Loucy (cell line): ENCODE results near the gene CAMTA1.

Experiments used
- H2AFZ ChIP-seq: fragments of 200-600 bp; sonication (generic); 2 replicates; pipeline ENCODE4 v1.6.0; 2016; ENCODE audit warnings: antibody characterized with exemption, mild to moderate bottlenecking, low read length, moderate library complexity
- H3F3A ChIP-seq: fragments of 200-600 bp; 2 replicates; pipeline ENCODE4 v1.6.0; 2016; ENCODE audit warnings: antibody characterized with exemption, low read depth, mild to moderate bottlenecking
- H3K27me3 ChIP-seq: fragments of 200-600 bp; sonication (generic); 2 replicates; pipeline ENCODE4 v1.6.1; 2014; ENCODE audit warnings: low read length, mild to moderate bottlenecking; ENCODE audit not compliant: insufficient read depth, poor library complexity, severe bottlenecking
- H3K36me3 ChIP-seq: fragments of 200-600 bp; sonication (generic); 2 replicates; pipeline ENCODE4 v1.6.1; 2016; ENCODE audit warnings: low read length; ENCODE audit not compliant: insufficient read depth
- H3K4me1 ChIP-seq: fragments of 200-600 bp; sonication (generic); 2 replicates; pipeline ENCODE4 v1.5.1; 2014; ENCODE audit warnings: low read length, mild to moderate bottlenecking; ENCODE audit not compliant: insufficient read depth, poor library complexity, severe bottlenecking
- H3K4me2 ChIP-seq: fragments of 200-600 bp; sonication (generic); 2 replicates; pipeline ENCODE4 v1.6.0; 2014; ENCODE audit warnings: antibody characterized with exemption, low read length, low read depth, mild to moderate bottlenecking; ENCODE audit not compliant: poor library complexity, severe bottlenecking
- H3K4me3 ChIP-seq: fragments of 200-600 bp; sonication (generic); 2 replicates; pipeline ENCODE4 v1.5.1; 2014; ENCODE audit warnings: low read length, mild to moderate bottlenecking, mixed read lengths; ENCODE audit not compliant: poor library complexity, severe bottlenecking
- H3K79me2 ChIP-seq: fragments of 200-600 bp; sonication (generic); 2 replicates; pipeline ENCODE4 v1.6.1; 2014; ENCODE audit warnings: low read length; ENCODE audit not compliant: insufficient read depth
- H3K9ac ChIP-seq: fragments of 200-600 bp; sonication (generic); 2 replicates; pipeline ENCODE4 v1.6.0; 2014; ENCODE audit warnings: mild to moderate bottlenecking, low read depth, low read length, moderate library complexity; ENCODE audit not compliant: poor library complexity, severe bottlenecking
- H3K9me2 ChIP-seq: fragments of 200-600 bp; sonication (generic); replicated peaks from 2 replicates; pipeline ENCODE4 v1.6.1; 2016; ENCODE audit warnings: low read depth, low read length, mixed read lengths
- H3K9me3 ChIP-seq: fragments of 200-600 bp; sonication (generic); 2 replicates; pipeline ENCODE4 v1.6.1; 2014; ENCODE audit warnings: mild to moderate bottlenecking, antibody characterized with exemption, low read length, low read depth; ENCODE audit not compliant: insufficient read depth
- H4K20me1 ChIP-seq: fragments of 200-600 bp; sonication (generic); 2 replicates; pipeline ENCODE4 v1.6.0; 2014; ENCODE audit warnings: antibody characterized with exemption, low read length, mild to moderate bottlenecking; ENCODE audit not compliant: insufficient read depth, poor library complexity, severe bottlenecking
- EZH2phosphoT487 ChIP-seq: fragments of 200-600 bp; IDR thresholded peaks from 2 replicates; pipeline ENCODE4 v1.6.1; 2018; ENCODE audit warnings: antibody characterized with exemption, mild to moderate bottlenecking, moderate library complexity, borderline replicate concordance
- TF ChIP-seq, protein P1 (sequence below): fragments of 200-600 bp; sonication (generic); conservative IDR thresholded peaks from 2 replicates; pipeline ENCODE4 v1.5.1; 2014; ENCODE audit warnings: mild to moderate bottlenecking, antibody characterized with exemption, low read length

CAMTA1 gene

DNA sequence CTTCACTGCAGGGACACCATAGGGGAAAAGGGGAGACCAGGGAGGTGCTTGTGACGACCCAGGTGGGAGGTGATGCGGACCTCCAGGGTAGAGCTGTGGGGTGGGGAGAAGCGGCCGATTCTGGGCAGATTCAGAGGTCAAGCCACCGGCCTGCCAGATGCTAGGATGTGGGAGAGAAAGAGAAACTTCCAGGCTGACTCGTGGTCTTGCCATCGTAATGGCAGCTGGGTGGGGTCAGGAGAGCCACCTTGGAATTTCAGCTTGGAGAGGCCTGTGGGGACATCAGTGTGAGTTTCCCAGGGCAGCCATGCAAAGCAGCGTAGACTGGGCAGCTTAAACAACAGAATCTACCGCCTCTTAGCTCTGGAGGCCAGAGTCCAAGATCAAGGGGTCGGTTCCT lies 727.8 kb downstream of the CAMTA1 start:
- Histone ChIP-seq H3K9ac (no peak overlapping the region), H3K27me3 (no peaks in the 10 kb centered on the region), H3K79me2 (no peaks in the 10 kb centered on the region), H3K36me3 (no peaks in the 10 kb centered on the region), H3K9me2 (no peaks in the 10 kb centered on the region), H3K4me2 (no peak overlapping the region), H3K4me1 (no peaks in the 10 kb centered on the region), H3K4me3 (no peak overlapping the region), H2AFZ (no peak overlapping the region), H3K9me3 (no peaks in the 10 kb centered on the region), H3F3A (no peaks in the 10 kb centered on the region), H4K20me1 (no peaks in the 10 kb centered on the region)
- TF ChIP-seq, protein P1, sequence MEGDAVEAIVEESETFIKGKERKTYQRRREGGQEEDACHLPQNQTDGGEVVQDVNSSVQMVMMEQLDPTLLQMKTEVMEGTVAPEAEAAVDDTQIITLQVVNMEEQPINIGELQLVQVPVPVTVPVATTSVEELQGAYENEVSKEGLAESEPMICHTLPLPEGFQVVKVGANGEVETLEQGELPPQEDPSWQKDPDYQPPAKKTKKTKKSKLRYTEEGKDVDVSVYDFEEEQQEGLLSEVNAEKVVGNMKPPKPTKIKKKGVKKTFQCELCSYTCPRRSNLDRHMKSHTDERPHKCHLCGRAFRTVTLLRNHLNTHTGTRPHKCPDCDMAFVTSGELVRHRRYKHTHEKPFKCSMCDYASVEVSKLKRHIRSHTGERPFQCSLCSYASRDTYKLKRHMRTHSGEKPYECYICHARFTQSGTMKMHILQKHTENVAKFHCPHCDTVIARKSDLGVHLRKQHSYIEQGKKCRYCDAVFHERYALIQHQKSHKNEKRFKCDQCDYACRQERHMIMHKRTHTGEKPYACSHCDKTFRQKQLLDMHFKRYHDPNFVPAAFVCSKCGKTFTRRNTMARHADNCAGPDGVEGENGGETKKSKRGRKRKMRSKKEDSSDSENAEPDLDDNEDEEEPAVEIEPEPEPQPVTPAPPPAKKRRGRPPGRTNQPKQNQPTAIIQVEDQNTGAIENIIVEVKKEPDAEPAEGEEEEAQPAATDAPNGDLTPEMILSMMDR, result no peak
- no peak for TF ChIP-seq EZH2phosphoT487

DNA sequence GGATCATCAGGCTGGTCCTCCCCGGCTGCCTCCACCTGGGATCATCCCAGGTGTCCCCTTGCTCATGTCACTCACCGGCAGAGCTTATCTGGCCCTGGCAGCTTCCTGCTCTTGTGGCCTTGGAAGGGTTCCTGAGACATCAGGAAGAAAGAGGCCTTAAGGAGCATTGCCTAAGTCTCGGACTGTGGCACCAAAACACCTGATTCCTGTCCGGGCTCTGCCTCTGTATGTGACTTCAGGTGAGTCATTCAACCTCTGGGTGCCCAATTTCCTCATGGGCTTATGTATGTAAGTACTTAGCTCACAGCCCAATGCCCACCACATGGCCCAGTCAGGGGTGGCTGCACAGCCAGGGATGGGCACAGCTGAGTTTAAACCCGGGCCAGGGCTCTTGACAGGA lies 729.9 kb downstream of the CAMTA1 start:
- Histone ChIP-seq H3K4me1 (no peaks in the 10 kb centered on the region), H3K27me3 (no peaks in the 10 kb centered on the region)

DNA sequence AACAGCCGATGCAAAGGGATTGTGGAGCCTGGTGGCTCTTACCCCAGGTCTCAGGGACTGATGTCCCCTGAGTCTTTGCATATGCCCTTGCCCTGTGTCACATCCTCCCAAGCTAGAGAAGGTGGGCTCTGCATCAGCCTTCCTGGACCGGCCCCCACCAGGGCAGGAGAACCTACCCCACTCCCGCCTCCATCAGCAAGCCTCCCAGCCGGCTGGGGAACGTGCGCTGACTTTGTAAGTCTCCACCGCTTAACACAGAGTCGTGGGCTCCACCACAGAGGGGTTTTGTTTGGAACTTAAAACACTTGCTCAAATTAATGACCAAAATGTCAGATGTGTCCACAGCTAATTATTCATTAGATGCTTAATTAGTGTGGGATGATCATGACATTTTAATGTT lies 730.6 kb downstream of the CAMTA1 start:
- Histone ChIP-seq H3F3A (no peaks in the 10 kb centered on the region), H2AFZ (no peak overlapping the region), H3K36me3 (no peaks in the 10 kb centered on the region), H3K4me3 (no peak overlapping the region), H3K9ac (no peak overlapping the region), H4K20me1 (no peaks in the 10 kb centered on the region), H3K4me2 (no peak overlapping the region), H3K9me3 (no peaks in the 10 kb centered on the region), H3K4me1 (no peaks in the 10 kb centered on the region), H3K9me2 (no peaks in the 10 kb centered on the region), H3K27me3 (no peaks in the 10 kb centered on the region), H3K79me2 (no peaks in the 10 kb centered on the region)
- TF ChIP-seq EZH2phosphoT487, result no peak
- TF ChIP-seq, protein P1, result no peak

More for the DNA sequence above, 729.9 kb downstream of the CAMTA1 start:
- no peak overlapping the region for H3K4me2 ChIP-seq
- H3F3A ChIP-seq, result no peaks in the 10 kb centered on the region
- no peaks in the 10 kb centered on the region for H3K36me3 ChIP-seq
- H2AFZ ChIP-seq, result no peak overlapping the region
- H3K79me2 ChIP-seq, result no peaks in the 10 kb centered on the region
- no peak for TF ChIP-seq EZH2phosphoT487
- TF ChIP-seq, protein P1, result no peak
- H3K9me2 ChIP-seq, result no peaks in the 10 kb centered on the region
- no peaks in the 10 kb centered on the region for H3K9me3 ChIP-seq
- H4K20me1 ChIP-seq, result no peaks in the 10 kb centered on the region
- no peak overlapping the region for H3K4me3 ChIP-seq
- no peak overlapping the region for H3K9ac ChIP-seq
